Activated naive CD8-positive, alpha-beta T cell treated with anti-CD3 and anti-CD28 coated beads for 36 hours (primary cell): ENCODE results near the gene RMI1. TPM values are rescaled to one million over a fixed set of nuclear protein-coding genes. Genes with fewer than 3 reads are reported as not detected.

Source experiments
- DNase-seq: peaks from one replicate; pipeline ENCODE4 v3.0.0; 2021
- H3K27ac Mint-ChIP-seq: one replicate; pipeline ENCODE4 v1.8.0; 2022; ENCODE audit warnings: mild to moderate bottlenecking, moderate library complexity, mixed read lengths
- H3K27me3 Mint-ChIP-seq: one replicate; pipeline ENCODE4 v1.8.0; 2022; ENCODE audit warnings: mild to moderate bottlenecking, mixed read lengths
- H3K36me3 Mint-ChIP-seq: one replicate; pipeline ENCODE4 v1.8.0; 2021; ENCODE audit warnings: mild to moderate bottlenecking, mixed read lengths
- H3K4me1 Mint-ChIP-seq: one replicate; pipeline ENCODE4 v1.8.0; 2021; ENCODE audit warnings: mixed read lengths
- H3K4me3 Mint-ChIP-seq: one replicate; pipeline ENCODE4 v1.8.0; 2022; ENCODE audit warnings: mild to moderate bottlenecking, moderate library complexity, mixed read lengths
- H3K9me3 Mint-ChIP-seq: one replicate; pipeline ENCODE4 v1.8.0; 2022; ENCODE audit warnings: mixed read lengths
- total RNA-seq, 2 experiments: library from RNA; stranded (reverse); gene quantifications; one replicate each; pipeline ENCODE4 v1.2.3, GENCODE V29; 2021

The RMI1 gene
- total RNA-seq, 2 experiments from 2014 or later: 33.4 to 34.4 TPM

DNA sequence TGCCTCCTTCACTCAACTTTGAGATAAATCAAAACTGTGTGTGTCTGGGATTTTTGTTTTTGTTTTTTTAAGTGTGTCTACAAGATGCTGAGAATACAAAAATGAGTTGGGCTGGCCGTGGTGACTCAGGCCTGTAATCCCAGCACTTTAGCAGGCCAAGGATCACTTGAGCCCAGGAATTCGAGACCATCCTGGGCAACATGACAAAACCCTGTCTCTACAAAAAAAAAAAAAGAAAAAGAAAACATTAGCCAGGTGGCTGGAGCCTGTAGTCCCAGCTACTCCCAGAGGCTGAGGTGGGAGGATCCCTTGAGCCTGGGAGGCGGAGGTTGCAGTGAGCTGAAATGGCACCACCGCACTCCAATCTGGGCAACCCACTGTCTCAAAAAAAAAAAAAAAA lies 21.5 kb upstream of the RMI1 start:
- no peak overlapping the region for H3K27ac Mint-ChIP-seq
- H3K9me3 Mint-ChIP-seq: no peaks in the 10 kb centered on the region
- peaks cover 12% of the 10 kb centered on the region for H3K4me1 Mint-ChIP-seq
- no peak for DNase-seq
- H3K4me3 Mint-ChIP-seq: no peak overlapping the region
- H3K36me3 Mint-ChIP-seq: peaks cover 9% of the 10 kb centered on the region
- H3K27me3 Mint-ChIP-seq: no peaks in the 10 kb centered on the region

DNA sequence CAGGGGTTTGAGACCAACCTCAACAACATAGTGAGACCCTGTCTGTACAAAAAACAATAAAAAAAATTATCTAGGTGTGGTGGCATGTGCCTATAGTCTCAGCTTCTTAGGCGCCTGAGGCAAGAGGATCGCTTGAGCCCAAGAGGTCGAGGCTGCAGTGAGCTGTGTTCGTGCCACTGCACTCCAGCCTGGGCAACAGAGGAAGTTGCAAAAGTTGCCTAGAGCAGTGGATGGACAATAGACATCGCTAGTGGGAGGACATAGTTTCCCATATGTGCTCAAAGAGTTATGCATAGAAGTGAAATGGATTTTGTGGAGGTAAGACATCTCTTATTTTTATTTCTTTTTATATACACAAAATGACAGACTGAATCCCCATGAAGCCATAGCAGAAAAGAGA lies 19.6 kb upstream of the RMI1 start:
- peaks cover 7% of the 10 kb centered on the region for H3K4me1 Mint-ChIP-seq
- H3K27me3 Mint-ChIP-seq: no peaks in the 10 kb centered on the region
- H3K36me3 Mint-ChIP-seq: peaks cover 9% of the 10 kb centered on the region
- no peak for DNase-seq
- H3K9me3 Mint-ChIP-seq: no peaks in the 10 kb centered on the region
- no peak overlapping the region for H3K27ac Mint-ChIP-seq
- H3K4me3 Mint-ChIP-seq: no peak overlapping the region

DNA sequence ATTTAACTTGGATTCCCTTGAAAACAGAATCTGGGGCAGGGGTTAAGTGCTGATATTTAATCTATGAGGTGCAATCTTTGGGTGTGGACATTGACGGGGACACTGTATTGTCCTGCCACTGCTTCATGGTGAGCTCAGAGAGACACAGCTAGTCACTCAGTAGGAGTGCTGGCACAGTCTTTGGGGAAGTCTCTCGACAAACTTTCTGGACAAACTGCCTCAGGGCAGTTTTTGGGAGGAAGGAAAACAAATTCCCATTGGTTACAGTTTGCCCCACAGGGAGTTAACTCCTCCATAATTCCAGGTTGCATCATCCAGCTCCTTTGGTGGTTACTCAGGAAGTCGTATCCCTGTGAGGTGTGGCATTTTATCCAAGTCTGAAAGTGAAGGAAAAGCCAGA lies 18.4 kb upstream of the RMI1 start:
- no peak for DNase-seq
- H3K4me3 Mint-ChIP-seq: no peak overlapping the region
- peaks cover 10% of the 10 kb centered on the region for H3K36me3 Mint-ChIP-seq
- H3K27me3 Mint-ChIP-seq: no peaks in the 10 kb centered on the region
- H3K27ac Mint-ChIP-seq: no peak overlapping the region
- peaks cover 8% of the 10 kb centered on the region for H3K4me1 Mint-ChIP-seq
- H3K9me3 Mint-ChIP-seq: no peaks in the 10 kb centered on the region

DNA sequence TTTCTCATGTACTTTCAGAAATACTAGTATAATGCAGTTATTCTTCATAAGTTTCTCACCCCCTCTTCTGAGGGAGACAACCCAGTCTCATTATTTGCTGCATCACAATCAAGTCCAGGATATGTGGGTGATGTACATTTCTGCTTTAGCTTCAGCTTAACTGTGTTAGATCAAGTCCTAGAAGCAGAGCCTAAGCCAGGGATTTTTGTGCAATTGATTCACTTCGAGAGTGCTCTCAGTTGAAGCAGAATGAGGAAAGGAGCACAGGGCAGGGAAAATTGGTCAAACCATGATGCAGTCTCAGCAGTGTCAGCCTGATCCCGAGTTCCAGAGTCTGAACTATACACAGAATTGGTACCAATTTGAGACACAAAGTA lies 15.6 kb upstream of the RMI1 start:
- DNase-seq: no peak
- Mint-ChIP-seq H3K9me3 (no peaks in the 10 kb centered on the region), H3K27me3 (no peaks in the 10 kb centered on the region), H3K4me1 (peaks cover 10% of the 10 kb centered on the region), H3K36me3 (peaks cover 27% of the 10 kb centered on the region), H3K4me3 (no peak overlapping the region), H3K27ac (peak overlapping the region; percentile 77)

DNA sequence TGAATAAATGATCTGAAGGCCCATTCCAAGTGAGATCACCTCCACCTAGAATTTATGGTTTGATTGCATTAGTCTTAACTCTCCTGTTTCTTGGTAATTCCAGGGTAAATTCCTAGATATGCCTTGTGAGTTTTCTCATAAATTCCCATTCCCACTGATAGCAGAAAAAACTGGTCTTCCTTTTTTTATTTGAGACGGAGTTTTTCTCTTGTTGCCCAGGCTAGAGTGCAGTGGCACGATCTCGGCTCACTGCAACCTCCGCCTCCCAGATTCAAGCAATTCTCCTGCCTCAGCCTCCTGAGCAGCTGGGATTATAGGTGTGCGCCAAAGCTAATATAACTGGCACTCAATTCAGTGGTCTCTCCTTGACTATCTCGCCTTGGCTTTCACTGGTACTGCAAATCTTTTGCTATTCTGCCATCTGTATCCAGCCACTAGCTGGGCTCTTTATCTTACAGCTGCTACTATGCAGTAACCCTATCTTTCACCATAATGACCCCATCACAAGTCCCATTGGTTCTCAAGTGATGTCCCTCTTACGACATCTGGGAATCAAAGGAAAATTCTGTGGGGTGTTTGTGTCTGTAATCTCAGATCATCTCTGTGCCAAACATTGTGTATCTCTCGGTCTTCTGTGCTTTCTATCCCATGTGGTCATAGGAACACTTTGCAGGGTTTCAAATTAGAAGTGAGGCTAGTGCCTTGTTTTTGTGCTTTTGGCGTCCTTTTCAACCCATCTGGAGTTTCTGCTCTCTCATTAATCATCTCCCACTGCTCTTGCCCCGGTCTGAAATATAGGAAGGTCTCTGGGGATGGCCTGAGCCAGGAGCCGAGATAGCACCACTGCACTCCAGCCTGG lies 15.0 kb upstream of the RMI1 start:
- no peaks in the 10 kb centered on the region for H3K9me3 Mint-ChIP-seq

DNA sequence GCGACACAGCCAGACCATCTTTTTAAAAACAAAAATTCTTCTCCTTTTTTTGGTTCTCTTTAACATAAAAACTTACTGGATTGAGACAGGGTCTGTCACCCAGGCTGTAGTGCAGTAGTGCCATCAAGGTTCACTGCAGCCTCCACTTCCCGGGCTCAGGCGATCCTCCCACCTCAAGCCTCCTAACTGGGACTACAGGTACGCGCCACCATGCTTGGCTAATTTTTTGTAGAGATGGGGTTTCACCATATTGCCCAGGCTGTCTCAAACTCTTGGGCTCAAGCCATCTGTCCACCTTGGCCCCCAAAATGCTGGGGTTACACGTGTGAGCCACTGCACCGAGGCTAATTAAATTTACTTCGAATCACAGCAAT lies 14.4 kb upstream of the RMI1 start:
- Mint-ChIP-seq H3K27me3 (no peaks in the 10 kb centered on the region), H3K36me3 (peaks cover 38% of the 10 kb centered on the region), H3K4me1 (peaks cover 20% of the 10 kb centered on the region), H3K27ac (peak overlapping the region; percentile 77), H3K9me3 (no peaks in the 10 kb centered on the region), H3K4me3 (peak overlapping the region; percentile 40)
- no peak for DNase-seq

More for the DNA sequence above, 15.0 kb upstream of the RMI1 start:
- H3K4me1 Mint-ChIP-seq: peaks cover 15% of the 10 kb centered on the region
- peak overlapping the region; percentile 40 for H3K4me3 Mint-ChIP-seq
- H3K27ac Mint-ChIP-seq: peak overlapping the region; percentile 77
- H3K27me3 Mint-ChIP-seq: no peaks in the 10 kb centered on the region
- peaks cover 32% of the 10 kb centered on the region for H3K36me3 Mint-ChIP-seq
- no peak for DNase-seq

DNA sequence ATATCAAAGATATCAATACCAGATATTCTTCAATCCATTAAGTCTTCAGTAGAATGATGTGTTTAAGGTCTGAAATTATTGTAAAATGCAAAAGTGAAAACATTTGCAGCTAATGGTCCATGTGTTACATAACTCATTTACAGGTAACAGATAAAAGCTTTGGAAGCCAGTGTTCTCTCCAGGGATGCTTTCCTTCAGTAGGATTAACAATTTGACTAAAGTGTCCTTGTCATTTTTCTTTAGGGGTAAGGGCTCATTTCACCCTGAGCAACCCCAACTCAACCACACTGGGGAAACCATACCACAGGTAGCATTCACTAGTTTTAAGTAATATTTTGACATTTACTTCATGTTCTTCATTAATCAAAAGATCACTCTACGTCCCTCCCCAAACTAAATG lies 13.5 kb upstream of the RMI1 start:
- no peaks in the 10 kb centered on the region for H3K27me3 Mint-ChIP-seq

DNA sequence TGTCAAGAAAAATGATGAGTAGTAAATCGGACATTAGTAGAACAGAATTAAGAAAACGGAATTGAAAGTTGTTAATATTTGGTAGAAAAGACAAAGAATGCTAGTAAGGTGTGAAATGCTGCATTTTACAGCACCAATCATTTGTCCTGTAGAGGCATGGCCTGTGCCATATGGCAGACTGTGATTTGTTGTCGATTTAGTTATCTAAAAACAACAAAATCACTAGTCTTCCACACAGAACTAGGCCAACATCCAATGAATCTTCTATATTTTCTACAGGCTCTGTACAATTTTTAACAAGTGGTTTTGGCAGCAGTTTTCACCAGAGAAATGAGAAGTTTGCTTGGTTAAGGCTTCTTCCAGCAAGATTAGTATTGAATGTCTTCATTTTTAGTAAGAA lies 11.0 kb upstream of the RMI1 start:
- H3K4me3 Mint-ChIP-seq: no peak overlapping the region
- DNase-seq: no peak
- no peaks in the 10 kb centered on the region for H3K9me3 Mint-ChIP-seq
- H3K27ac Mint-ChIP-seq: no peak overlapping the region
- peaks cover 42% of the 10 kb centered on the region for H3K4me1 Mint-ChIP-seq
- no peaks in the 10 kb centered on the region for H3K27me3 Mint-ChIP-seq
- peaks cover 63% of the 10 kb centered on the region for H3K36me3 Mint-ChIP-seq

More for the DNA sequence above, 13.5 kb upstream of the RMI1 start:
- Mint-ChIP-seq H3K4me3 (no peak overlapping the region), H3K27ac (peak overlapping the region; percentile 67), H3K36me3 (peaks cover 46% of the 10 kb centered on the region), H3K9me3 (no peaks in the 10 kb centered on the region), H3K4me1 (peaks cover 28% of the 10 kb centered on the region)
- DNase-seq: no peak

DNA sequence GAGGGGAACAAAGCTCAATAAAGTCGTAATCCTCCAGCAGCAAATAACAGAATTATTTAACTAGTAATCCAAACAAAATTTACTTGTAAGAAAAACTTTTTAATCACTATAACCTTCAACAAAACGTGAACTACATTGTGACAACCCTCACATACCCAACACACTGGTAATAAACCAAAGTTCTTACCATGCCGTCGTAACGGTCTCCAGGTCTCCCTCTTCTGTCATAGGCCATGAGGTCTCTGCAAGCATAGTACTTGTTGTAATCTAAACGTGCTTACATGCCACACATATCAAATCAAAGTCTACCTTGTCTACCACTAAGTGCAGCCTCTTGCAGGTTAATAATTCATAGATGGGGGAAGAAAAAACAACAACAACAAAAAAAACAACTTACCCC lies 9.1 kb upstream of the RMI1 start:
- Mint-ChIP-seq H3K27me3 (no peaks in the 10 kb centered on the region), H3K4me3 (no peak overlapping the region), H3K36me3 (peaks cover 73% of the 10 kb centered on the region), H3K27ac (peak overlapping the region; percentile 38), H3K4me1 (peaks cover 54% of the 10 kb centered on the region), H3K9me3 (no peaks in the 10 kb centered on the region)
- no peak for DNase-seq

DNA sequence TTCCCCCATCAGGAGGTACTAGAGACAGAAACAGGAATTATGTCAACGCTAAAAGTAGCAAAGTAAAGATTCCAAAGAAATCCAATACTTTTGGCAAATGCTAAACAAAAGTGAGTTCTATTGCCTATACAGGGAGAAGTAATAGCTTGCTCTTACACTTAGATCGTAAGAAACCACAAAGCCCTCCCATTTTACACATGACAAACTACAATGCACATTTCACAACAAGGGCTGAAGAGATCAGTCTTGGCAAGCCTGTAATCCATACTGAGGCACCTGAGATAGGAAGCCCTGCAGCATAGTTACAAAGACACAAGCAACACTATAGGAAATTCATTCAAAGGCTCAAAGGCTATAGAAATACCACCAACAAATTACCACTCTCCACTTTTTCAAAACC lies 8.3 kb upstream of the RMI1 start:
- H3K4me3 Mint-ChIP-seq: no peak overlapping the region
- no peaks in the 10 kb centered on the region for H3K9me3 Mint-ChIP-seq
- DNase-seq: no peak
- peaks cover 75% of the 10 kb centered on the region for H3K36me3 Mint-ChIP-seq
- peaks cover 58% of the 10 kb centered on the region for H3K4me1 Mint-ChIP-seq
- H3K27me3 Mint-ChIP-seq: no peaks in the 10 kb centered on the region
- H3K27ac Mint-ChIP-seq: peak overlapping the region; percentile 42

DNA sequence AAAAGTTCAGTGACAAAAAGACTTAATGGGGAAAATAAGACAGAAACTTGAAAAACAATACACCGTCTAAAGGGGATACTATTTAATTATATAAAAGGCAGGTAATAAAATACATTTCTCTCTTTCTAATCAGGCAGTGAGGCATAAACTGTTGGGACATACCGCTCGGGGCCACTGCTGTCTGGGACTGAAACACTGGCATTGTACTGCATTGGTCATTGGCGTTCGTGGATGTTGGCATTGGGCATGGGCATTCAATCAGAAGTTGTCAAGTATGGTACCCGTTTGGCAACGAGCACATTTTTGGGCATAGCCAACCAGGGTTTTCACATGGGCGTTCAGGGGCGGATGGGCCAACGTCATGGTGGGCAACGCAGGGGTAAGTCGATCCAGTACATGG lies 5.3 kb upstream of the RMI1 start:
- no peaks in the 10 kb centered on the region for H3K9me3 Mint-ChIP-seq
- H3K4me1 Mint-ChIP-seq: peaks cover 59% of the 10 kb centered on the region
- no peaks in the 10 kb centered on the region for H3K27me3 Mint-ChIP-seq
- peak overlapping the region; percentile 99 for H3K27ac Mint-ChIP-seq
- H3K4me3 Mint-ChIP-seq: peak overlapping the region; percentile 46
- H3K36me3 Mint-ChIP-seq: peaks cover 83% of the 10 kb centered on the region
- DNase-seq: no peak

DNA sequence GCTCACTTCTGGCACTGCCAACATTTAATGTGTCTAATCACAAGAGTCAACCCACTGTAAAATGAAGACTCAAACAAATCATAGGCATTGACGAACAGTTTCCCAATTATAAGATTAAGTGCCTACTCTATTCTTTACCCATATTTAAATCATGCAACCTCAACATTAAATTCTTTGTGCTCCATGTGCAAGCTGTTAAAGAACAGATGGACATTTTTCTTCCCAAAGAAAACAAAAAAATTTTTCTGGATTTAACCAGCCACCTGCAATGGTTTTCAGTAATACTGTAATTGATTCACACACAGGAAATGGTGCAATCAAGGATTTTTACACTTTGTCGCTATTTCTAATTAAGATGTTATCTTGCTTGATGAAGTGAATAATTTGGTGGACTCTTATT lies 4.2 kb upstream of the RMI1 start:
- Mint-ChIP-seq H3K27me3 (no peaks in the 10 kb centered on the region), H3K4me3 (peak overlapping the region; percentile 100), H3K4me1 (peaks cover 51% of the 10 kb centered on the region), H3K36me3 (peaks cover 76% of the 10 kb centered on the region), H3K27ac (peak overlapping the region; percentile 99), H3K9me3 (no peaks in the 10 kb centered on the region)
- DNase-seq: no peak

DNA sequence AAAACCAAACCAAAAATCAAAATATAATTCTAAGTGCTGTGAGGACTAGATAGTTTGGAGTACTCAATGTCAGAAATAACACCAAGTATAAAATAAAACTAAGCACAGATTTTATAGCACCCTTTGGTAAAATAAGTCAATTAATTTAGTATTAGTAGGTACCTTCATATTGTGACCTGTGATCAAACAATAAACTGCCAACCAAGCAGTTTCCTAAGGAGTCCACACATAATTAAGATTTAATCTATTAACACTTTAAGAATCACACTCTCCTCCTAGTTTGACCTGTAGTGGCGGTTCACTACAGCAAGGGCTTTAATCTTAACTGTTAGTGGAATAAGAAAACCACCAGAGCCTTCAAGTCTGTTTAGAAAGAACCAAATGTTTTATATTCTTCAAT lies 3.4 kb upstream of the RMI1 start:
- no peaks in the 10 kb centered on the region for H3K9me3 Mint-ChIP-seq
- H3K36me3 Mint-ChIP-seq: peaks cover 72% of the 10 kb centered on the region
- peak overlapping the region; percentile 100 for H3K4me3 Mint-ChIP-seq
- peak overlapping the region; percentile 99 for H3K27ac Mint-ChIP-seq
- DNase-seq: no peak
- H3K4me1 Mint-ChIP-seq: peaks cover 50% of the 10 kb centered on the region
- H3K27me3 Mint-ChIP-seq: no peaks in the 10 kb centered on the region

DNA sequence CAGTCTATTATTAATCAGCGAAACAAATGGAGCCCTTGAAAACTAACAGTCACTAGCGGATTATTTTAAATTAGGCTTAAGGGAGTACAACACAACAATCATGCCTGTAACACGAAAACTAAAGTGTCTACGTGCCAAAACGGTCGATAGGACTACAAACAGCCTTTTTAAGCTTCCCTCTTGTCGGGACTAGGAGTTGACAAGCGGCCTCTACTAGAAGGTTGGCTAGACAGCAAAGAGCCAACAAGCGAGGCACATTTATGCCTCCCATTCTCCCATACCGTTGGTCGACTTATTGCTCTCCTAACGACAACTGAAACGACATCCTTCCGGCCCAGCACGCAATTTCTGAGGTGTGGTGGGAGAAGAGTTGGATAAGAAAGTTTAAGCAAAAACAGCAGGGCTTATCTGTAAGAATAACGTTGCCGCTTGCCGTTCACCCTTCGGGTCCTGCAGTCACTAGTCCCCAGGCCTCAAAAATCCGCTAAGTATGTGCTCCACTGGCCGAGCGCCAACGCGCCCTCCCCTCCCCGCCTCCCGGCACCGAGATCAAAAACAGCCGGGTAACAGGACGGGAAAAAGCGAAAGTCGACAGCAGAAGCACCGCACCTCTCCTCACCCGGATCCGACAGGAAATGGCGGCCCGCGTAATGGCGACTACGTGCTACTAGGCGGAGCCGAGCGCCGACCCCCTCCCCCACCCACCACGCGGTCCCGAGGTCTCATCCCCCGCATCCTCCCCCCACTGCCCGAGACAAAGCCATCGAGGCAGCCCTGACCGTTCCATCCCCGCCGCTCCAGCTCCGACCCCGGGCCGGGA lies 1.4 kb upstream of the RMI1 start:
- peaks cover 50% of the 10 kb centered on the region for H3K4me1 Mint-ChIP-seq
- no peaks in the 10 kb centered on the region for H3K9me3 Mint-ChIP-seq
- H3K27me3 Mint-ChIP-seq: no peaks in the 10 kb centered on the region
- peak overlapping the region; percentile 100 for H3K4me3 Mint-ChIP-seq
- peak overlapping the region; percentile 99 for H3K27ac Mint-ChIP-seq
- peaks cover 64% of the 10 kb centered on the region for H3K36me3 Mint-ChIP-seq
- DNase-seq: peak; percentile 87

DNA sequence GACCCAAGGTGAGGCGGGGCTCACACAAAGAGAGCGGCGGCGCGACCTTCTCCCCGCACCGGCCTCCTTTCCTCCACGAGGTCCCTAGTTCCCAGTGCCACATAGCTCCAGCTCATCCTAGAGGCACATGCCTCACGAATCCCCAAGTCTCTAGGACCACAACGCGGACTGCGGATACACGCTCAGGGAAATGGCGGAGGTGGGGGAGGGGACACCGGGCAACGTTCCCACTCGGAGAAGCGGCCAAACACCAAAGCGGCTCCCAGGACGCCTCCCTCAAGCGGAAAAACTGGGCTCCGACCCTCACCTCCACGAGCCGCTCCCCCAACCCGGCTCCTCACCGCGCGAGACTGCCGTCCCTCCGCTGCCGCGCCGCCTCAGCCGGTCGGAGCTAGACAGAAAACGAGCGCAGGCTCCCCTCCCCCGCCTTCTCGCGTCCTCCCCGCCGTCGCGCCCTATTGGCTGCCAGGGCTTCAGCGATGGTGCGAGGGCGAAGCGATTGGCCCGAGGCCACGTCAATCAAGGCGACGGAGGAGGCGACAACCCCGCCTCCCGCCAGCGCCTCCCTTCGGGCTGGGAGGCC lies 702 bp upstream of the RMI1 start, which contains the start of gene HNRNPK:
Gene HNRNPK (minus strand): TSS at position 404 of the 583 bp plus-strand sequence. CDS start 1,963 bp downstream, outside the sequence.
- Mint-ChIP-seq H3K36me3 (peaks cover 57% of the 10 kb centered on the region), H3K4me3 (peak within 1 kb of the TSS; percentile 100), H3K27me3 (no peaks in the 10 kb centered on the region), H3K27ac (peak within 1 kb of the TSS; percentile 99), H3K4me1 (peaks cover 43% of the 10 kb centered on the region), H3K9me3 (no peaks in the 10 kb centered on the region)
- peak; percentile 99 for DNase-seq
